GM12873 (cell line): ENCODE measurements around the gene CDKN1A.

Source experiments
- CTCF ChIP-seq: IDR thresholded peaks from 2 replicates; pipeline ENCODE4 v1.5.1; 2012; ENCODE audit warnings: low read depth, mild to moderate bottlenecking, moderate library complexity, low read length, control low read depth; ENCODE audit not compliant: insufficient read depth; ENCODE audit errors: missing control alignments

Gene CDKN1A

GRCh38 chr6:36678488-36679042, at the start of gene CDKN1A:
Gene CDKN1A (plus strand): TSS chr6:36678714. CDS start chr6:36684102, 5,388 bp downstream.
- no peak for TF ChIP-seq CTCF

GRCh38 chr6:36629784-36630183, 48.7 kb upstream of the CDKN1A start:
- no peak for TF ChIP-seq CTCF

GRCh38 chr6:36631326-36632011, 47.0 kb upstream of the CDKN1A start:
- no peak for TF ChIP-seq CTCF

GRCh38 chr6:36633370-36633769, 45.1 kb upstream of the CDKN1A start:
- TF ChIP-seq CTCF = no peak

GRCh38 chr6:36633915-36634314, 44.6 kb upstream of the CDKN1A start:
- TF ChIP-seq CTCF = no peak

GRCh38 chr6:36634317-36635108, 44.0 kb upstream of the CDKN1A start:
- no peak for TF ChIP-seq CTCF

- TF ChIP-seq CTCF = no peak
Measured at GRCh38 chr6:36636283-36636682, 42.2 kb upstream of the CDKN1A start.
